Lower leg skin (tissue), 4 donors: Measurements from ENCODE around the gene GUCY1B1. TPM values are rescaled to one million over a fixed set of nuclear protein-coding genes. Genes with fewer than 3 reads are reported as not detected.
"Not testable (repeated sequence)": the region's sequence is repeated elsewhere in the genome, so short reads cannot be mapped to it uniquely, and the experiment has no call there.

Experiments
- DNase-seq, 2 donors: peaks; one replicate each; pipeline ENCODE4 v3.0.0-alpha.2; 2019; ENCODE audit warnings: low spot score in 2 of 2
- H3K4me3 ChIP-seq: fragments of 200-600 bp; sonication (generic); 2 replicates; pipeline ENCODE4 v1.5.1; 2017; ENCODE audit warnings: mild to moderate bottlenecking, low read depth; ENCODE audit not compliant: poor library complexity, severe bottlenecking
- CTCF ChIP-seq, 3 donors: fragments of 450-650 bp; IDR thresholded peaks; one replicate each; pipeline ENCODE4 v1.5.1; 2016; ENCODE audit warnings: antibody characterized with exemption in 3 of 3, mild to moderate bottlenecking in 3 of 3, moderate library complexity in 2 of 3
- POLR2A ChIP-seq, 2 donors: fragments of 450-650 bp; IDR thresholded peaks; one replicate each; pipeline ENCODE4 v1.6.1; 2016 to 2017; ENCODE audit warnings: antibody characterized with exemption in 2 of 2, mild to moderate bottlenecking in 1 of 2, moderate library complexity in 1 of 2
- WGBS, 2 donors: methylation state at CpG; one replicate each; pipeline ENCODE4 v1.1.5; 2018; 5-methylcytosine and 5-hydroxymethylcytosine counted together
- intact Hi-C: fragments of 100-400 bp; cut with DNase I; formaldehyde crosslinking; loops from one replicate; pipeline ENCODE4 v1.15.0; 2023; ENCODE audit warnings: low total_unique reads
- total RNA-seq, 4 donors: library from RNA; depleted of rRNA; stranded (reverse); fragments of >200 nt; gene quantifications; one replicate each; pipeline ENCODE4 v1.1.0, GENCODE V29; 2016

GUCY1B1 gene
- total RNA-seq, 4 donors from 2014 or later, result 1.1 to 6.1 (median 4.9) TPM

GRCh38 chr4:155794589-155795236 lies 35.9 kb downstream of the GUCY1B1 start:
- DNase-seq, result no peak
- intact Hi-C loops, result no loop called here
- 85% methylated on average over 1 of the region's 1 CpG for WGBS, 2 donors
- H3K4me3 ChIP-seq, result no peak overlapping the region
- TF ChIP-seq CTCF (IDR thresholded peaks at IDR 0.05) (no peak), POLR2A (IDR thresholded peaks at IDR 0.05) (no peak)

- no peak for DNase-seq
- no peak overlapping the region for H3K4me3 ChIP-seq
- 51 to 61% methylated on average over 3 of the region's 3 CpGs for WGBS, 2 donors
- intact Hi-C loops, result no loop called here
- no peak for TF ChIP-seq CTCF (IDR thresholded peaks at IDR 0.05)
- no peak for TF ChIP-seq POLR2A (IDR thresholded peaks at IDR 0.05)
These were observed 37.2 kb downstream of the GUCY1B1 start for GRCh38 chr4:155795991-155796390.

GRCh38 chr4:155797581-155797980 lies 38.8 kb downstream of the GUCY1B1 start:
- H3K4me3 ChIP-seq, DNase-seq, intact Hi-C loops: not testable (repeated sequence)
- 93 to 97% methylated on average over 4 of the region's 4 CpGs for WGBS, 2 donors

- TF ChIP-seq POLR2A (IDR thresholded peaks at IDR 0.05) (no peak), CTCF (IDR thresholded peaks at IDR 0.05) (no peak)
- intact Hi-C loops, result no loop called here
- DNase-seq, result no peak
- WGBS, 2 donors, result 46 to 49% methylated on average over 5 of the region's 5 CpGs
- H3K4me3 ChIP-seq, result no peak overlapping the region
These were observed 40.4 kb downstream of the GUCY1B1 start for GRCh38 chr4:155799116-155799793.

- no peak overlapping the region for H3K4me3 ChIP-seq
- no peak for TF ChIP-seq CTCF (IDR thresholded peaks at IDR 0.05)
- no peak for TF ChIP-seq POLR2A (IDR thresholded peaks at IDR 0.05)
- DNase-seq, result no peak
- intact Hi-C loops, result no loop called here
- 71 to 80% methylated on average over 8 of the region's 8 CpGs for WGBS, 2 donors
These were observed 40.9 kb downstream of the GUCY1B1 start for GRCh38 chr4:155799794-155800123.

GRCh38 chr4:155800685-155801343 lies 42.0 kb downstream of the GUCY1B1 start:
- TF ChIP-seq CTCF (IDR thresholded peaks at IDR 0.05) (no peak), POLR2A (IDR thresholded peaks at IDR 0.05) (no peak)
- DNase-seq, result no peak
- 79 to 83% methylated on average over 7 of the region's 7 CpGs for WGBS, 2 donors
- no peak overlapping the region for H3K4me3 ChIP-seq
- intact Hi-C loops, result no loop called here
